GM06990 (cell line): ENCODE measurements around the gene MED6.

ENCODE experiments used
- DNase-seq: peaks from one replicate; pipeline ENCODE4 v3.0.0-alpha.2; 2011; ENCODE audit not compliant: insufficient read length; ENCODE audit errors: extremely low read depth
- H3K27me3 ChIP-seq: replicated peaks from 2 replicates; pipeline ENCODE4 v1.6.0; 2011; ENCODE audit warnings: low read length; ENCODE audit not compliant: control insufficient read depth, insufficient read depth
- H3K36me3 ChIP-seq: 2 replicates; pipeline ENCODE4 v1.5.1; 2011; ENCODE audit warnings: low read length; ENCODE audit not compliant: control insufficient read depth, insufficient read depth
- H3K4me3 ChIP-seq: replicated peaks from 2 replicates; pipeline ENCODE4 v1.5.1; 2011; ENCODE audit warnings: low read depth, mild to moderate bottlenecking, control low read depth, low read length
- TF ChIP-seq, protein P1 (sequence below): IDR thresholded peaks from 2 replicates; pipeline ENCODE4 v1.5.1; 2011; ENCODE audit warnings: low read length, control low read depth, mild to moderate bottlenecking, inconsistent platforms; ENCODE audit not compliant: insufficient read depth, poor library complexity, severe bottlenecking

The MED6 gene

GRCh38 chr14:70555890-70556289 lies 44.6 kb downstream of the MED6 start:
- no peak for DNase-seq
- Histone ChIP-seq H3K4me3 (no peak overlapping the region), H3K36me3 (no peaks in the 10 kb centered on the region), H3K27me3 (no peaks in the 10 kb centered on the region)
- TF ChIP-seq, protein P1, sequence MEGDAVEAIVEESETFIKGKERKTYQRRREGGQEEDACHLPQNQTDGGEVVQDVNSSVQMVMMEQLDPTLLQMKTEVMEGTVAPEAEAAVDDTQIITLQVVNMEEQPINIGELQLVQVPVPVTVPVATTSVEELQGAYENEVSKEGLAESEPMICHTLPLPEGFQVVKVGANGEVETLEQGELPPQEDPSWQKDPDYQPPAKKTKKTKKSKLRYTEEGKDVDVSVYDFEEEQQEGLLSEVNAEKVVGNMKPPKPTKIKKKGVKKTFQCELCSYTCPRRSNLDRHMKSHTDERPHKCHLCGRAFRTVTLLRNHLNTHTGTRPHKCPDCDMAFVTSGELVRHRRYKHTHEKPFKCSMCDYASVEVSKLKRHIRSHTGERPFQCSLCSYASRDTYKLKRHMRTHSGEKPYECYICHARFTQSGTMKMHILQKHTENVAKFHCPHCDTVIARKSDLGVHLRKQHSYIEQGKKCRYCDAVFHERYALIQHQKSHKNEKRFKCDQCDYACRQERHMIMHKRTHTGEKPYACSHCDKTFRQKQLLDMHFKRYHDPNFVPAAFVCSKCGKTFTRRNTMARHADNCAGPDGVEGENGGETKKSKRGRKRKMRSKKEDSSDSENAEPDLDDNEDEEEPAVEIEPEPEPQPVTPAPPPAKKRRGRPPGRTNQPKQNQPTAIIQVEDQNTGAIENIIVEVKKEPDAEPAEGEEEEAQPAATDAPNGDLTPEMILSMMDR, result no peak

- H3K4me3 ChIP-seq, result no peak overlapping the region
- TF ChIP-seq, protein P1, result no peak
- no peak for DNase-seq
- H3K27me3 ChIP-seq, result no peaks in the 10 kb centered on the region
- H3K36me3 ChIP-seq, result no peaks in the 10 kb centered on the region
Measured at GRCh38 chr14:70538087-70538486, 62.4 kb downstream of the MED6 start.

- DNase-seq, result no peak
- Histone ChIP-seq H3K4me3 (no peak overlapping the region), H3K36me3 (no peaks in the 10 kb centered on the region), H3K27me3 (no peaks in the 10 kb centered on the region)
- TF ChIP-seq, protein P1, result no peak
Measured at GRCh38 chr14:70536830-70537229, 63.6 kb downstream of the MED6 start.

DNA sequence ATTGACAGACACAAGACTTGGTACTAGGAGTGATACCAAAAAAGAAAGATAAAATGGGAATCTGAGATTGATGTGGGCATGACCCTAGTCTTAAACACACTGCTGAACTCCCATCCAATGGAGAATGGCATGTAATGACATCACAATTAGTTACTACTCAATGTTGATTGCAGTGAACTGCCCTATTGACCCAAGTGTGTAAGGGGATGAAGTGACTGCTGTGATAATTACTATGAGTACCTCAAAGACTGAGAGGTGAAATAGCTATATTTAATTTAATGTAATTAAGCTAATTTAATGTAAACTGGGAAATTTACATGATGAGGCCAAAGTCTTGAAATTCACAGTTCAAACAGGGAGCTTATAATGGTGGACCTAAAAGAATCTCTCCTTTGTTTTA lies 65.6 kb downstream of the MED6 start, which contains the start of gene ADAM20:
Gene ADAM20 (minus strand): TSS at position 101 of the 400 bp plus-strand sequence. CDS start 10,247 bp downstream, outside the sequence.
- Histone ChIP-seq H3K36me3 (no peaks in the 10 kb centered on the region), H3K27me3 (no peaks in the 10 kb centered on the region), H3K4me3 (no peak within 1 kb of the TSS)
- DNase-seq, result no peak
- TF ChIP-seq, protein P1, result no peak
